ENCODE results near the gene VSX1. TPM values are rescaled to one million over a fixed set of nuclear protein-coding genes. Genes with fewer than 3 reads are reported as not detected.

Gene VSX1
- total and polyA plus RNA-seq, 2 of the 4 experiments (the other 2 are of a cell fraction): not detected

DNA sequence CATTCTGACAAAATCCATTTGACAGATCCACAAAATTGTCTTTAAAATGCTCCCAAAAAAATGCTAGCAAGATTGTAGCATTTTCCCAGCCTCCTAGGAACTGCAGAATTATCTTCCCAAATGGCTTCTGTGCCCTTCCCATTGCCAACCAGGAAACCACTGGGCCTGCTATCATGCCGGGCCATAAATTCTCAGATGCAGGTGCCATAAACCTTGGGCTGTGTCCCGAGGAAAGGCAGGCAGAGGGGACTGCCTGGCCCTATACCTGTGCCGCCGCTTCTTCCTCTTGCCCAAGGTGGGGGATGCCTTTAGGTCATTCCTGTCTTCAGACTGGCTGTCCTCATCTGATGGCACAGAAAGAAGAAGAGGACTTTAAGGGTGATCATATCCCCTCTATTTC, 2.8 kb downstream of the VSX1 start:
- Histone ChIP-seq H3K4ac (ENCODE audit: low read depth, low read length) (no peak overlapping the region), H3K18ac (ENCODE audit: low read depth, low read length) (no peak overlapping the region), H3K27me3 (ENCODE audit: control insufficient read depth, insufficient read depth, low read length) (peaks cover 79% of the 10 kb centered on the region), H3K9me3 (ENCODE audit: control insufficient read depth, insufficient read depth, low read length) (no peaks in the 10 kb centered on the region), H2BK5ac (ENCODE audit: low read depth, low read length, poor library complexity, severe bottlenecking) (no peak overlapping the region), H4K91ac (ENCODE audit: insufficient read depth, low read depth, low read length) (no peak overlapping the region), H2AK5ac (ENCODE audit: low read depth, low read length) (no peak overlapping the region), H2AFZ (replicated peaks; ENCODE audit: low read length, poor library complexity) (no peak overlapping the region), H3K9me1 (ENCODE audit: insufficient read depth, low read length) (no peaks in the 10 kb centered on the region), H3K4me1 (ENCODE audit: control insufficient read depth, insufficient read depth, low read length) (no peaks in the 10 kb centered on the region; the same call in 1 of the 2 replicates), H4K5ac (ENCODE audit: low read depth, low read length) (no peak overlapping the region), H3K27ac (ENCODE audit: insufficient read depth, low read length) (no peak overlapping the region), H3K79me1 (ENCODE audit: low read depth in 1 of 2, low read length in 2 of 2) (no peaks in the 10 kb centered on the region), H3K9ac (ENCODE audit: low read depth, low read length) (no peak overlapping the region), H4K8ac (ENCODE audit: low read depth in 2 of 2, low read length in 2 of 2) (no peak overlapping the region), H2BK120ac (ENCODE audit: low read depth, low read length) (no peak overlapping the region), H3K4me3 (ENCODE audit: insufficient read depth, low read depth, low read length) (no peak overlapping the region), H2BK15ac (ENCODE audit: low read depth, low read length) (no peak overlapping the region), H3K14ac (replicated peaks; ENCODE audit: low read depth, low read length) (no peak overlapping the region), H3K4me2 (ENCODE audit: low read depth, low read length) (no peak overlapping the region), H3K23ac (ENCODE audit: low read depth, low read length) (no peak overlapping the region), H4K20me1 (ENCODE audit: insufficient read depth, low read length) (no peaks in the 10 kb centered on the region; the same call in 1 of the 2 replicates), H2AK9ac (replicated peaks; ENCODE audit: low read depth, low read length, poor library complexity) (no peak overlapping the region), H3K36me3 (ENCODE audit: control insufficient read depth, insufficient read depth, low read length) (no peaks in the 10 kb centered on the region), H2BK20ac (ENCODE audit: low read depth, low read length) (no peak overlapping the region), H3K56ac (ENCODE audit: extremely low read depth, insufficient read depth, low read length) (no peak overlapping the region)
- intact Hi-C loops (cut with micrococcal nuclease) (no loop called here), dilution Hi-C loops (cut with HindIII; ENCODE audit: low sequenced_read_pairs, unreplicated experiment) (no loop called here), in situ Hi-C loops (cut with MboI; ENCODE audit: low sequenced_read_pairs) (loop anchor here (10.0 kb wide), 1 partner anchor 96 kb away; no protein-coding TSS in a partner anchor)
- TF ChIP-seq, protein P1, sequence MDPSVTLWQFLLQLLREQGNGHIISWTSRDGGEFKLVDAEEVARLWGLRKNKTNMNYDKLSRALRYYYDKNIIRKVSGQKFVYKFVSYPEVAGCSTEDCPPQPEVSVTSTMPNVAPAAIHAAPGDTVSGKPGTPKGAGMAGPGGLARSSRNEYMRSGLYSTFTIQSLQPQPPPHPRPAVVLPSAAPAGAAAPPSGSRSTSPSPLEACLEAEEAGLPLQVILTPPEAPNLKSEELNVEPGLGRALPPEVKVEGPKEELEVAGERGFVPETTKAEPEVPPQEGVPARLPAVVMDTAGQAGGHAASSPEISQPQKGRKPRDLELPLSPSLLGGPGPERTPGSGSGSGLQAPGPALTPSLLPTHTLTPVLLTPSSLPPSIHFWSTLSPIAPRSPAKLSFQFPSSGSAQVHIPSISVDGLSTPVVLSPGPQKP (IDR thresholded peaks at IDR 0.05; ENCODE audit: borderline replicate concordance, low read depth, low read length): no peak
- TF ChIP-seq RFX5 (IDR thresholded peaks at IDR 0.05; ENCODE audit: low read depth, low read length) (no peak), BHLHE40 (IDR thresholded peaks at IDR 0.05; ENCODE audit: low read depth, low read length) (no peak), RAD21 (IDR thresholded peaks at IDR 0.05; ENCODE audit: low read length) (no peak), MAFK (IDR thresholded peaks at IDR 0.05; ENCODE audit: low read depth, low read length) (no peak), MAZ (IDR thresholded peaks at IDR 0.05; ENCODE audit: borderline replicate concordance, low read depth, low read length) (no peak)
- TF ChIP-seq, protein P2, sequence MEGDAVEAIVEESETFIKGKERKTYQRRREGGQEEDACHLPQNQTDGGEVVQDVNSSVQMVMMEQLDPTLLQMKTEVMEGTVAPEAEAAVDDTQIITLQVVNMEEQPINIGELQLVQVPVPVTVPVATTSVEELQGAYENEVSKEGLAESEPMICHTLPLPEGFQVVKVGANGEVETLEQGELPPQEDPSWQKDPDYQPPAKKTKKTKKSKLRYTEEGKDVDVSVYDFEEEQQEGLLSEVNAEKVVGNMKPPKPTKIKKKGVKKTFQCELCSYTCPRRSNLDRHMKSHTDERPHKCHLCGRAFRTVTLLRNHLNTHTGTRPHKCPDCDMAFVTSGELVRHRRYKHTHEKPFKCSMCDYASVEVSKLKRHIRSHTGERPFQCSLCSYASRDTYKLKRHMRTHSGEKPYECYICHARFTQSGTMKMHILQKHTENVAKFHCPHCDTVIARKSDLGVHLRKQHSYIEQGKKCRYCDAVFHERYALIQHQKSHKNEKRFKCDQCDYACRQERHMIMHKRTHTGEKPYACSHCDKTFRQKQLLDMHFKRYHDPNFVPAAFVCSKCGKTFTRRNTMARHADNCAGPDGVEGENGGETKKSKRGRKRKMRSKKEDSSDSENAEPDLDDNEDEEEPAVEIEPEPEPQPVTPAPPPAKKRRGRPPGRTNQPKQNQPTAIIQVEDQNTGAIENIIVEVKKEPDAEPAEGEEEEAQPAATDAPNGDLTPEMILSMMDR (conservative IDR thresholded peaks at IDR 0.05; ENCODE audit: low read depth, low read length): no peak
- ATAC-seq (ENCODE audit: low read depth): no peak
- CTCF ChIA-PET: no interaction called here
- WGBS, 2 experiments (ENCODE audit: extremely low coverage in 2 of 2, insufficient read length in 1 of 2): no CpG with 5 or more reads among the region's 4 CpGs
- no TSS peak for BruUV-seq (replicated peaks)
- POLR2A ChIA-PET (ENCODE audit: unreplicated experiment): interaction anchor here (0.7 kb wide), 1 partner anchor 87 kb away, joined by 4 read pairs; no protein-coding TSS in a partner anchor
- DNase-seq: no peak

Measured in IMR-90 (cell line).